Stomach (tissue), 9 donors: Measurements from ENCODE around the gene FN3K. TPM values are rescaled to one million over a fixed set of nuclear protein-coding genes. Genes with fewer than 3 reads are reported as not detected.
A peak's percentile ranks its signal among the peaks of the same experiment; 100 is the strongest.

Experiments
- DNase-seq, 2 donors: peaks; one replicate each; pipeline versions ENCODE4 v3.0.0 to v3.0.0-alpha.2; 2013 to 2019
- H3K27ac ChIP-seq, 5 donors: fragments of 200-600 bp in 4 of 5; sonication (generic) in 4 of 5; one replicate each; pipeline ENCODE4 v1.5.1; 2013 to 2019; ENCODE audit warnings: mild to moderate bottlenecking in 1 of 5, moderate library complexity in 1 of 5
- H3K27me3 ChIP-seq, 3 donors: fragments of 200-600 bp; sonication (generic); one replicate each; pipeline ENCODE4 v1.5.1; 2017 to 2019; ENCODE audit warnings: mixed run types in 1 of 3
- H3K36me3 ChIP-seq, 4 donors: fragments of 200-600 bp; sonication (generic); 1 replicate in 3 of 4; 2 replicates in 1 of 4; pipeline ENCODE4 v1.5.1; 2016 to 2019
- H3K4me1 ChIP-seq, 4 donors: fragments of 200-600 bp; sonication (generic); one replicate each; pipeline ENCODE4 v1.5.1; 2016 to 2019
- H3K4me3 ChIP-seq, 4 donors: fragments of 200-600 bp; sonication (generic) in 3 of 4; one replicate each; pipeline ENCODE4 v1.5.1; 2016 to 2019; ENCODE audit warnings: mild to moderate bottlenecking in 1 of 4
- H3K9me3 ChIP-seq, 4 donors: fragments of 200-600 bp; sonication (generic); one replicate each; pipeline ENCODE4 v1.5.1; 2016 to 2019
- CTCF ChIP-seq, 7 experiments: fragments of 450-650 bp in 4 of 7; fragments of 200-600 bp in 3 of 7; sonication (generic) in 3 of 7; IDR thresholded peaks; one replicate each; pipeline ENCODE4 v1.5.1; 2016 to 2019; ENCODE audit warnings: antibody characterized with exemption in 7 of 7, control low read depth in 2 of 7, mild to moderate bottlenecking in 1 of 7
- EP300 ChIP-seq: sonication (generic); formaldehyde crosslinking; IDR thresholded peaks from one replicate; pipeline ENCODE4 v1.6.1; 2017; ENCODE audit warnings: antibody characterized with exemption
- POLR2A ChIP-seq, 4 donors: fragments of 450-650 bp; IDR thresholded peaks; one replicate each; pipeline ENCODE4 v1.6.1; 2016; ENCODE audit warnings: antibody characterized with exemption in 4 of 4, control low read depth in 2 of 4, mild to moderate bottlenecking in 1 of 4, moderate library complexity in 1 of 4
- POLR2AphosphoS5 ChIP-seq, 3 donors: sonication (generic); formaldehyde crosslinking; IDR thresholded peaks; one replicate each; pipeline ENCODE4 v1.6.1; 2016; ENCODE audit warnings: antibody characterized with exemption in 3 of 3
- WGBS, 5 donors: extraction: QIAGEN DNeasy Blood & Tissue Kit in 3 of 5; methylation state at CpG; one replicate each; pipeline versions ENCODE4 v1.1.5 to v1.1.7; 2013 to 2018; 5-methylcytosine and 5-hydroxymethylcytosine counted together
- intact Hi-C: fragments of 100-400 bp; cut with DNase I; formaldehyde crosslinking; loops from one replicate; pipeline ENCODE4 v1.15.1; 2023; ENCODE audit warnings: low total_unique reads
- polyA plus RNA-seq, 3 donors: library from polyadenylated mRNA; stranded (reverse); fragments of 200-250 nt; gene quantifications; one replicate each; pipeline ENCODE4 v1.2.3, GENCODE V29; 2013
- total RNA-seq, 5 donors: library from RNA; depleted of rRNA; stranded (reverse); fragments of >200 nt; gene quantifications; one replicate each; pipeline versions ENCODE4 v1.1.0 to v1.2.3, GENCODE V29; 2014 to 2016
- donor health status: healthy with polysubstance abuse.
- donor health status: Bipolar disorder and iron deficiency.
- donor health status: healthy.

Gene FN3K
- total and polyA plus RNA-seq, 8 donors = 13.0 to 59.5 (median 16.4) TPM

GRCh38 chr17:82797061-82797460 is 61.6 kb downstream of the FN3K start:
- TF ChIP-seq CTCF (IDR thresholded peaks at IDR 0.05) (no peak), EP300 (no peak), POLR2A (IDR thresholded peaks at IDR 0.05) (no peak), POLR2AphosphoS5 (IDR thresholded peaks at IDR 0.05) (no peak)
- H3K9me3 ChIP-seq = no peaks in the 10 kb centered on the region
- no peaks in the 10 kb centered on the region for H3K27me3 ChIP-seq
- H3K4me3 ChIP-seq = no peak overlapping the region
- peaks cover 10 to 46% (median 41%) of the 10 kb centered on the region in 4 donors for H3K36me3 ChIP-seq
- no peak for DNase-seq
- H3K27ac ChIP-seq = peak overlapping the region in 1 of 5 donors; percentile 49
- WGBS, 5 donors = 87 to 95% (median 89%) methylated on average over 9 of the region's 9 CpGs
- peaks cover 0 to 23% (median 7%) of the 10 kb centered on the region in 4 donors for H3K4me1 ChIP-seq
- intact Hi-C loops = no loop called here

DNA sequence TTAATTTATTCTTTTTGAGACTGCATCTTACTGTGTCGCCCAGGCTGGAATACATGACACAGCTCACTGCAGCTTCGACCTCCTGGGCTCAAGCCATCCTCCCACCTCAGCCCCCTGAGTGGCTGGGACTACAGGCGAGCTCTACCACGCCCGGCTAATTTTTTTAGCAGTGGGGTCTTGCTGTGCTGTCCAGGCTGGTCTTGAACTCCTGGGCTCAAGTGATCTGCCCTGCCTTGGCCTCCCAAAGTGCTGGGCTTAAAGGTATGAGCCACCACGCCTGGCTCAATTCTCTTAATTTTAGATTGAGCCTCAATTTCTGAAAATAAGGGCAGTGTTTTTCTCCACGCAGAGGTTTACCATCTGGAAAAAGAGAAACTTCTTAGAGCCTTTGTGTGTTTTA is 63.3 kb downstream of the FN3K start:
- no peak overlapping the region for H3K27ac ChIP-seq
- DNase-seq = no peak
- H3K27me3 ChIP-seq = no peaks in the 10 kb centered on the region
- WGBS, 5 donors = 95 to 99% (median 97%) methylated on average over 7 of the region's 7 CpGs
- H3K4me3 ChIP-seq = no peak overlapping the region
- H3K4me1 ChIP-seq = peaks cover 0 to 18% (median 6%) of the 10 kb centered on the region in 4 donors
- TF ChIP-seq POLR2AphosphoS5 (IDR thresholded peaks at IDR 0.05) = no peak
- intact Hi-C loops = no loop called here
- peaks cover 10 to 46% (median 42%) of the 10 kb centered on the region in 4 donors for H3K36me3 ChIP-seq
- no peaks in the 10 kb centered on the region for H3K9me3 ChIP-seq

- no peak overlapping the region for H3K4me3 ChIP-seq
- no peaks in the 10 kb centered on the region for H3K27me3 ChIP-seq
- intact Hi-C loops = no loop called here
- no peak overlapping the region for H3K27ac ChIP-seq
- peaks cover 10 to 46% (median 42%) of the 10 kb centered on the region in 4 donors for H3K36me3 ChIP-seq
- peaks cover 0 to 15% (median 6%) of the 10 kb centered on the region in 4 donors for H3K4me1 ChIP-seq
- no peak for DNase-seq
- no peaks in the 10 kb centered on the region for H3K9me3 ChIP-seq
- TF ChIP-seq POLR2AphosphoS5 (IDR thresholded peaks at IDR 0.05) (no peak), EP300 (no peak), POLR2A (IDR thresholded peaks at IDR 0.05) (no peak), CTCF (IDR thresholded peaks at IDR 0.05) (no peak)
- WGBS, 5 donors = 91 to 95% (median 94%) methylated on average over 14 to 16 of the region's 16 CpGs
Measured at GRCh38 chr17:82799591-82799990, 64.2 kb downstream of the FN3K start.

Other genes starting within 250 kb of the FN3K start
- 10 to 100 TPM; 31.7 to 71.8 (median 36.7) TPM for gene FOXK2, start 215.9 kb upstream of the FN3K start, total RNA-seq
- gene FOXK2, start 215.9 kb upstream of the FN3K start, polyA plus RNA-seq = 10 to 100 TPM; 12.8 to 15.6 (median 15.0) TPM
- gene WDR45B, start 87.2 kb upstream of the FN3K start, total RNA-seq = 100 to 1,000 TPM in 2 of 5 donors, 10 to 100 TPM in 3; 75.3 to 108 (median 92.9) TPM
- gene WDR45B, start 87.2 kb upstream of the FN3K start, polyA plus RNA-seq = 10 to 100 TPM; 62.8 to 70.7 (median 62.9) TPM
- 100 to 1,000 TPM in 2 of 5 donors, 10 to 100 TPM in 2, 1 to 10 TPM in 1; 7.6 to 133 (median 36.4) TPM for gene RAB40B, start 36.9 kb upstream of the FN3K start, total RNA-seq
- 10 to 100 TPM; 13.5 to 25.7 (median 17.7) TPM for gene RAB40B, start 36.9 kb upstream of the FN3K start, polyA plus RNA-seq
- gene FN3KRP, start 18.9 kb upstream of the FN3K start, total RNA-seq = 10 to 100 TPM in 4 of 5 donors, 1 to 10 TPM in 1; 1.2 to 50.7 (median 17.5) TPM
- gene FN3KRP, start 18.9 kb upstream of the FN3K start, polyA plus RNA-seq = 10 to 100 TPM; 20.0 to 28.2 (median 26.9) TPM
- gene TBCD, start 16.4 kb downstream of the FN3K start, total RNA-seq = 100 to 1,000 TPM in 3 of 5 donors, 10 to 100 TPM in 2; 51.2 to 155 (median 104) TPM
- gene TBCD, start 16.4 kb downstream of the FN3K start, polyA plus RNA-seq = 100 to 1,000 TPM in 1 of 3 donors, 10 to 100 TPM in 2; 69.3 to 110 (median 75.3) TPM
- gene ZNF750, start 104.4 kb downstream of the FN3K start, total RNA-seq = not detected
- gene ZNF750, start 104.4 kb downstream of the FN3K start, polyA plus RNA-seq = 1 to 10 TPM in 1 of 3 donors, not detected in 2; 9.5 TPM